K562 (cell line): ENCODE data around the gene C14orf180.

Experiments
- CTCF ChIP-seq, 3 experiments: IDR thresholded peaks in 2 of 3; conservative IDR thresholded peaks in 1 of 3; 2 replicates each; pipeline ENCODE4 v1.5.1; 2011 to 2012; ENCODE audit warnings: low read length in 3 of 3, mild to moderate bottlenecking in 3 of 3, control low read depth in 2 of 3, improper control_type of control experiment in 1 of 3, inconsistent platforms in 1 of 3, low read depth in 1 of 3, mixed read lengths in 1 of 3, moderate library complexity in 1 of 3; ENCODE audit not compliant: insufficient read depth in 2 of 3
- IRF1 ChIP-seq: sonication (generic); formaldehyde crosslinking; IDR thresholded peaks from 2 replicates; pipeline ENCODE4 v1.8.0; 2022; ENCODE audit warnings: missing genetic modification reagents, mild to moderate bottlenecking, borderline replicate concordance
- KHSRP ChIP-seq: fragments of 450-650 bp; IDR thresholded peaks from 2 replicates; pipeline ENCODE4 v1.6.1; 2017
- PCBP1 ChIP-seq: fragments of 200-400 bp; formaldehyde crosslinking; IDR thresholded peaks from 2 replicates; pipeline ENCODE4 v1.6.1; 2018; ENCODE audit warnings: mild to moderate bottlenecking, low read depth, low read length; ENCODE audit not compliant: poor library complexity, severe bottlenecking
- POLR2A ChIP-seq: fragments of 450-650 bp; conservative IDR thresholded peaks from 2 replicates; pipeline ENCODE4 v1.6.1; 2016
- POLR2AphosphoS5 ChIP-seq: IDR thresholded peaks from 2 replicates; pipeline ENCODE4 v1.6.1; 2011; ENCODE audit warnings: mild to moderate bottlenecking, low read depth, low read length, moderate library complexity; ENCODE audit not compliant: control insufficient read depth, insufficient read depth
- POLR2B ChIP-seq: fragments of 450-650 bp; IDR thresholded peaks from 2 replicates; pipeline ENCODE4 v1.6.1; 2018; ENCODE audit warnings: low read depth; ENCODE audit not compliant: partially characterized antibody
- TOE1 ChIP-seq, 2 experiments: fragments of 450-650 bp in 1 of 2; sonication (generic) in 1 of 2; formaldehyde crosslinking in 1 of 2; IDR thresholded peaks; 2 replicates each; pipeline versions ENCODE4 v1.7.1 to v1.8.0; 2016 to 2022; ENCODE audit warnings: borderline replicate concordance in 2 of 2, mild to moderate bottlenecking in 2 of 2, antibody characterized with exemption in 1 of 2, inconsistent platforms in 1 of 2, low read depth in 1 of 2, missing genetic modification reagents in 1 of 2, moderate library complexity in 1 of 2
- YBX1 ChIP-seq: fragments of 450-650 bp; IDR thresholded peaks from 2 replicates; pipeline ENCODE4 v1.7.1; 2016; ENCODE audit warnings: mild to moderate bottlenecking
- ZNF174 ChIP-seq: fragments of 250-450 bp; sonication (Bioruptor Pico); IDR thresholded peaks from 2 replicates; pipeline ENCODE4 v1.4.0; 2020; ENCODE audit warnings: mild to moderate bottlenecking
- TF ChIP-seq, protein P1 (sequence below): conservative IDR thresholded peaks from 2 replicates; pipeline ENCODE4 v1.6.1; 2011; ENCODE audit warnings: low read depth, mild to moderate bottlenecking, low read length; ENCODE audit not compliant: control insufficient read depth
- TF ChIP-seq, protein P2 (sequence below): fragments of 250-450 bp; sonication (Bioruptor Pico); IDR thresholded peaks from 2 replicates; pipeline ENCODE4 v1.8.0; 2021; ENCODE audit warnings: moderate library complexity, mild to moderate bottlenecking, inconsistent platforms
- TF ChIP-seq, protein P3 (sequence below), 2 experiments: fragments of 450-650 bp in 1 of 2; sonication (generic) in 1 of 2; formaldehyde crosslinking; conservative IDR thresholded peaks; 2 replicates each; pipeline versions ENCODE4 v1.4.0 to v1.8.1; 2020 to 2022; ENCODE audit warnings: mild to moderate bottlenecking in 1 of 2, missing genetic modification reagents in 1 of 2

DNA sequence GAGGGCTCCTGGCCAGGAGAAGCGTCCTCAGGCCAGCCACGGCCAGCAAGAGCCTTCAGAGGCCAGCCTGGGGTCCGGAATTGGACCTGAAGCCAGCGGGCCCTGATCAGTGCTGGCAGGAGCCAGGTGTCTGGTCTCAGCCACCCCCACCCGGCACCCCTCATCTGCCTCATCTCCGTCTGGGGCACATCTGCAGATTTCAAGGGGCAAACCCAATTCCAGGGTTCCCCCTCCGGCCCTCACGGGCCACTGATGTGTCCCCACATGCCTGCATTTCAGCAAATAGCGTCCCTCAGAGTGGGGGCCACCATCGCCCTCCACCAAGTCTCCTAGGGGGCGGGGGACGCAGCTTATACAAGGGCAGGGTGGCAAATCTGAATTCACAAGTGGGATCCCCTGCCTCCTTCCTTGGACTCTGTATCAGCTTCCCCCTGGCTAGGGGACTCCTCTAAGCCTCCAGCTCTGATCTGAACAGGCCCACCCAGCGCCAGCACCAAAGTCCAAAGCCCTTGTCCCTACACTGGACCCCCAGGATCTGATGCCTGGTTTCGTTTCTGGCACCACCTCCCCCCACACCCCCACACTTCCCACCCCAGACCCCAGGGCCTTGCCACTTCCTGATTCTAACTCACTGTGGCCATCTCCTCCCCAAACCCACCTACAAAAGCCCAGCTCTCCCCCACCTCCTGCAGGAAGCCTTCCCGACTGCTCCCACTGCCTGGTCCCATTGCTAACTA lies 14.9 kb downstream of the C14orf180 start:
- no peak for TF ChIP-seq POLR2B
- TF ChIP-seq, protein P1, sequence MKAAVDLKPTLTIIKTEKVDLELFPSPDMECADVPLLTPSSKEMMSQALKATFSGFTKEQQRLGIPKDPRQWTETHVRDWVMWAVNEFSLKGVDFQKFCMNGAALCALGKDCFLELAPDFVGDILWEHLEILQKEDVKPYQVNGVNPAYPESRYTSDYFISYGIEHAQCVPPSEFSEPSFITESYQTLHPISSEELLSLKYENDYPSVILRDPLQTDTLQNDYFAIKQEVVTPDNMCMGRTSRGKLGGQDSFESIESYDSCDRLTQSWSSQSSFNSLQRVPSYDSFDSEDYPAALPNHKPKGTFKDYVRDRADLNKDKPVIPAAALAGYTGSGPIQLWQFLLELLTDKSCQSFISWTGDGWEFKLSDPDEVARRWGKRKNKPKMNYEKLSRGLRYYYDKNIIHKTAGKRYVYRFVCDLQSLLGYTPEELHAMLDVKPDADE: no peak
- no peak for TF ChIP-seq KHSRP
- no peak for TF ChIP-seq CTCF (IDR thresholded peaks at IDR 0.05 in 2 of 3, conservative IDR thresholded peaks at IDR 0.05 in 1 of 3; ENCODE audit: insufficient read depth in 2 of 3, low read depth in 1 of 3, low read length in 3 of 3)
- TF ChIP-seq PCBP1: no peak
- TF ChIP-seq, protein P2, sequence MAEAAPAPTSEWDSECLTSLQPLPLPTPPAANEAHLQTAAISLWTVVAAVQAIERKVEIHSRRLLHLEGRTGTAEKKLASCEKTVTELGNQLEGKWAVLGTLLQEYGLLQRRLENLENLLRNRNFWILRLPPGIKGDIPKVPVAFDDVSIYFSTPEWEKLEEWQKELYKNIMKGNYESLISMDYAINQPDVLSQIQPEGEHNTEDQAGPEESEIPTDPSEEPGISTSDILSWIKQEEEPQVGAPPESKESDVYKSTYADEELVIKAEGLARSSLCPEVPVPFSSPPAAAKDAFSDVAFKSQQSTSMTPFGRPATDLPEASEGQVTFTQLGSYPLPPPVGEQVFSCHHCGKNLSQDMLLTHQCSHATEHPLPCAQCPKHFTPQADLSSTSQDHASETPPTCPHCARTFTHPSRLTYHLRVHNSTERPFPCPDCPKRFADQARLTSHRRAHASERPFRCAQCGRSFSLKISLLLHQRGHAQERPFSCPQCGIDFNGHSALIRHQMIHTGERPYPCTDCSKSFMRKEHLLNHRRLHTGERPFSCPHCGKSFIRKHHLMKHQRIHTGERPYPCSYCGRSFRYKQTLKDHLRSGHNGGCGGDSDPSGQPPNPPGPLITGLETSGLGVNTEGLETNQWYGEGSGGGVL (CRISPR knock-in tag): no peak
- TF ChIP-seq POLR2A: no peak
- TF ChIP-seq POLR2AphosphoS5: no peak
- TF ChIP-seq YBX1: no peak
- TF ChIP-seq ZNF174 (CRISPR knock-in tag): no peak
- no peak for TF ChIP-seq TOE1 (IDR thresholded peaks at IDR 0.05; ENCODE audit: borderline replicate concordance)
- TF ChIP-seq TOE1 (CRISPR knock-in tag; IDR thresholded peaks at IDR 0.05; ENCODE audit: borderline replicate concordance, low read depth): no peak
- TF ChIP-seq, protein P3, sequence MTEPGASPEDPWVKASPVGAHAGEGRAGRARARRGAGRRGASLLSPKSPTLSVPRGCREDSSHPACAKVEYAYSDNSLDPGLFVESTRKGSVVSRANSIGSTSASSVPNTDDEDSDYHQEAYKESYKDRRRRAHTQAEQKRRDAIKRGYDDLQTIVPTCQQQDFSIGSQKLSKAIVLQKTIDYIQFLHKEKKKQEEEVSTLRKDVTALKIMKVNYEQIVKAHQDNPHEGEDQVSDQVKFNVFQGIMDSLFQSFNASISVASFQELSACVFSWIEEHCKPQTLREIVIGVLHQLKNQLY (CRISPR knock-in tag; conservative IDR thresholded peaks at IDR 0.05): no peak
- no peak for TF ChIP-seq IRF1
